HG03045 (cell line): Measurements from ENCODE around the gene ZC3H13.

ENCODE experiments used
- ATAC-seq: cut with Tn5 transposase; IDR thresholded peaks from one replicate; pipeline ENCODE4 v1.9.1; 2021; ENCODE audit warnings: mild to moderate bottlenecking, moderate library complexity; ENCODE audit not compliant: unreplicated experiment

Gene ZC3H13

GRCh38 chr13:45907503-45907902, 145.0 kb downstream of the ZC3H13 start:
- ATAC-seq: no peak
